HG02870 (cell line): ENCODE data around the gene ABCA3.

Source experiments
- ATAC-seq: cut with Tn5 transposase; IDR thresholded peaks from one replicate; pipeline ENCODE4 v1.9.1; 2021; ENCODE audit warnings: mild to moderate bottlenecking, moderate library complexity; ENCODE audit not compliant: unreplicated experiment

The ABCA3 gene

DNA sequence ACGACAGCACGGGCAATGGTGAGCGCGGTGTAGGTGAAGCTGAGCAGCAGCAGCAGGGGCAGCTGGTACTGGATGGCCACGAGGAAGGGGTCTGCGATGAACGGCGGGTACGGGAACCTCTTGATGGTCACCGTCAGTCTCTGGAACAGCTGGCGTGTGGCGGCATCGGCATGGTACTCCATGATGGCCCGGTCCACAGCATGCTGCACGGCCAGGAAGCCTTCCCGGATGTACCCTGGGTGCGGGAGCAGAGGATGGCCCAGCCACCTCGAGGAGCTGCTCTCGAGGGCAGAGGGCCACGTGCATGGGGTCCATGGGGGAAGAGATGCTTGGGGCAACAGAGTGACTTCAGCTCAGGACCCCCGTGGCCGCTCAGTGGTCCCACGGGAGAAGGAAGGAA, 20.9 kb downstream of the ABCA3 start:
- no peak for ATAC-seq

DNA sequence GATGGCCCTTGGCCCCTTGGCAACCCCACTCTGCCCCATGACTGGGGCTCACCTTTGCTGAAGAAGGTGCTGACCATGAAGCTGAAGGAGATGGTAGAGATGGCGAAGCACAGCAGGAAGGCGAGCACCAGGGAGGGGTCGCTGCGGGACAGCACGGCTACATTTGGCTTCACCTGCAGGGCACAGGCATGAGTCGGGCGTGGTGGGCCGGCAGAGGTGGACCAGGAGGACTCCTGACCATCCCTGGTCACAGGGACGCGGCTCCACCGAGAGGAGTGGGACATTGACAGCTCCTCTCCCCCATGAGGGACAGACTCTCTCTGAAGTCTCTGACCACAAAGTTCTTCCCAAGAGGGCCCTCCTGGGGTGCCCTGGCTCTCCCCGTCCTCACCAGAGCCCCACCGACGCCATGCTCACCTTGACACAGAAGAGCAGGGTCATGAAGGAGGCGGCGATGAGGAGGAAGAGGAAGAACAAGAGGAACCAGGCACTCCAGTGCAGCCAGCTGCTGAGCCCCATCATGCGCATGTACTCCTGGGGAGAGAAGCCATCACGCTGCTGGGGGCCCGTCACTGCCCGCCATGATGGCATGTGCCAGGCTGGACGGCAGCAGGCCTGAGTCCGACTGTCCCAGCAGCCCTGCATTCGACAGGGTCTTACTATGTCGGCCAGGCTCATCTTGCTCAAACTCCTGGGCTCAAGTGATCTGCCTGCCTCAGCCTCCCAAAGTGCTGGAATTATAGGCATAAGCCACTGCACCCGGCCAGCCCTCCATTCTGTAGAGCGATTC, 23.1 kb downstream of the ABCA3 start:
- no peak for ATAC-seq

DNA sequence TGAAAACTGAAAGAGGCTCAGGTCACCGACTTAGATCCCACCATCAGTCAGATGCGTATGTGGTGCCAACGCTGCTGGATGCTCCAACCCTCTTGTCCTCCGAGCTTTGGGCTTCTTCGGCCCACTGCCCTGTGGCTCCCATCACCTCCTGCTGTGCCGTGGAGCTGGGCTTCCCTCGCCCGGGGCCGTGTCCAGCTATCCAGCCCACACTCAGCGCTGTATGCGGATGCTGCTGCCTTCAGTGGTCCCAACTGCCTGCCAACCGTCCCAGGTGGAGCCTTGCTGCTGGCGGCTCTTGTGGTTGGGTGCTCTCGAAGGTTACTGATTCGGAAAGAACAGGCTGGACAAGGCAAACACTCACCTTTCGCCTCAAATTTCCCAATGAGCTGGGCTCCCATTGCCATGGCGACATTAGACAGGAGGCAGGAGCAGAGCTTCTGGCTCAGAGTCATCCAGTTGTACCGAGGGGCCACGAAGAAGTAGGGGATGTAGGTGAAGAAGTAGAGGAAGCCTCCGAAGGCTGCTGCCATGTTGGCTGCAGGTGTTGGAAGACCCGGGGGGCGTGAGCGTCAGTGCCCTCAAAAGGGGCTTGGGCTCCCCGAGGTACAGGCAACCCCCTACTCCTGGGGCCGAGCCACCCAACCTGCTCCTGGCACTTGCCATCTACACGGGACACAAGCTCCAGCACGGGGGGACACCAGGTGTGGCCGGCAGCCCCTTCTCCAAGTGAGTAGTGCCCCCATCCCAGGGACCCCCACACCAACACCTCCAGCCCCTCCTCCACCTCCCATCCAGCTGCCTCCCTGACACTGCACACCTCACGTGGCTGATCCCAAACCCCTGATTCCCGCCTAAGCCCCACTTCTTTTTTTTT, 32.2 kb downstream of the ABCA3 start:
- no peak for ATAC-seq

DNA sequence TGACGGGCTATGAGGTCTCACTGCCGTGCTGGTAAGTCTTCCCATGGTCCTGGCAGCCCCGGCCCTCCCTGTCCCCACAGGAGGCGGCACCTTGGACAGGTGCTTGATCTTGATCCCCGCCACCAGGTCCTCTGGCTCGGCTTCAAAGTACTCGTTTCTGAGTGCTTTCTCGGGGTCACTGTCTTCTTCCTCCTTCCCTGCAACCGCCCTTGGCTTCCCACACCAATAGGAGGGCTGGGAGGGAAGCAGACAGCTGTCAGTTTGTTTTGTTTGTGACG, 40.7 kb downstream of the ABCA3 start:
- no peak for ATAC-seq

DNA sequence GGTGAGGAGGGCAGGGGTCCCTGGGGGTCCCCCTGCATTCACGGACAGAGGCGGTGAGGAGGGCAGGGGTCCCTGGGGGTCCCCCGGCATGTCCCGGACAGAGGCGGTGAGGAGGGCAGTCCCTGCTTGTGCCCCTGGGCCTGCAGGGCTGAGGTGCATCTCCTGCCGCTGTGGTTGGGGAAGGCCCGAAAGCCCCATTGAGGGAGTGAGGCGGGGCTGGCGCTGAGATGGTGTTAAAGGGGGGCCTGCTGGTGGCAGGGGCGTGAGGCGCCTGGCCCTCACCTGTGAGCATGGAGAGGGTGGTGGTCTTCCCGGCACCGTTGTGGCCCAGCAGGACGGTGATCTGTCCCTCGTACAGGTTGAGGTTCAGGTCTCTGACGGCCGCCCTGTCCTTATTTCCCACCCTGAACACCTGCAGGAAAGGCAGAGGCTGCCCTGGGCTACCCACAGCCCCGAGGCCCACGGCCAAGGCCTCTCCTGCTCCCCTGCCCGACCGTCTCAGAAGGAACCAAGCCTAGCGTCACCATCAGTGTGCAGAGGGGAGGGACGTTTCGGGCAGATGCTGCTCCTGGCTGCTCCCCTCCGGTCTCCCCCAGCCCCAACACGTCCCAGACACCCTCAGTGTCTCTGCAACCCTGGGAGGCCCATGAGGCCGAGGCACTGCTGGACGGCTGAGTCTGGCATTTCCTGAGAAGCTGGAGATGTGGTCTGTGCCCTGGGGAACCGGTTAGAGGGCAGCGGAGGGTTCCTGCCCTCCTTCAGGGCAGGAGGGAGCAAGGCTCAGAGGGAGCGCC, 41.2 kb downstream of the ABCA3 start:
- ATAC-seq: no peak

DNA sequence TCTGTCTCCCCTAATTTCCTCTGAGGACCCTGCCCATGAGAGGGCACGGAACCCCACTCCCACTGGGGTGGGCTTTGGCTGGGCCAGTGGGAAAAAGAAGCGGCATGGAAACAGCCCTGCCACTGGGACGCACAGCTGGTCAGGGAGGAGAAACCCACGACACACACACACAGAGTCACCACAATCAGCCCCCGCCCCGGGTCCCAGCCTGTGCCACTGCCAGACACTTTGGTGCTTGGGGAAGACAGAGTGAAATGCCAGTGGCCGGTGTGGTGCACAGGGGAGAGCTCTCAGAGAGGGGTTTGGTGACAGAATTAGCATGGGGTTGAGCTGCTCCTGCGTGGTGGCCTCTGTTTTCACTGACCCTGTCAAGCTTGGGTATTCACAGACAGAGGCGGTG, 41.9 kb downstream of the ABCA3 start:
- no peak for ATAC-seq

DNA sequence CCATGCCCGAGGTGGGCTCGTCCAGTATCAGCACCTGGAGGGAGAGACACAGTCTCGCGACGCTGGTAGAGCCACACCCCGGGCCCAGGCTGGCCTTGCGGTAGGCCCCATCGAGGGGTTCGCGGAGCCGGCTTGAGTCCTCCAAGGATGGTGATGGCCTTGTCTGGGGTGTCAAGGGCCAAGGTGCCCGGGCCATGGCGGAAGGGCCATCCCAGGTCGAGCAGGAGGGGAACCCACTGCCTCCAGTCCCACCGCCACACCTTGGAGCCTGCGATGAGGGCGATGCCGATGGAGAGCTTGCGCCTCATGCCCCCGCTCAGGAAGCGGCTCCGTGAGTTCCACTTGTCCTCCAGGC, 43.0 kb downstream of the ABCA3 start:
- no peak for ATAC-seq

- no peak for ATAC-seq
Measured at GRCh38 chr16:2296661-2297505, 43.6 kb downstream of the ABCA3 start.

GRCh38 chr16:2295056-2295798, 45.3 kb downstream of the ABCA3 start:
- ATAC-seq: peak; percentile 88

DNA sequence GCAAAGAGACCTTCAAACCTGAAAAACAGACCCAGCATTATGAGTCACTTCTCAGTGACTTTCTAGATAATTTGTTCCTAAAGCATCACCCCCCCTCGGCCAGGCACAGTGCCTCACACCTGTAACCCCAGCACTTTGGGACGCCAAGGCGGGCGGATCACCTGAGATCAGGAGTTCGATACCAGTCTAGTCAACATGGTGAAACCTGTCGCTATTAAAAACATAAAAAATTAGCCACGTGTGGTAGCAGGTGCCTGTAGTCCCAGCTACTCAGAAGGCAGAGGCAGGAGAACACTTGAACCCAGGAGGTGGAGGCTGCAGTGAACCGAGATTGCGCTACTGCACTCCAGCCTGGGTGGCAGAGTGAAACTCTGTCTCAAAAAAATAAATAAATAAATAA, 48.3 kb downstream of the ABCA3 start:
- ATAC-seq: no peak

DNA sequence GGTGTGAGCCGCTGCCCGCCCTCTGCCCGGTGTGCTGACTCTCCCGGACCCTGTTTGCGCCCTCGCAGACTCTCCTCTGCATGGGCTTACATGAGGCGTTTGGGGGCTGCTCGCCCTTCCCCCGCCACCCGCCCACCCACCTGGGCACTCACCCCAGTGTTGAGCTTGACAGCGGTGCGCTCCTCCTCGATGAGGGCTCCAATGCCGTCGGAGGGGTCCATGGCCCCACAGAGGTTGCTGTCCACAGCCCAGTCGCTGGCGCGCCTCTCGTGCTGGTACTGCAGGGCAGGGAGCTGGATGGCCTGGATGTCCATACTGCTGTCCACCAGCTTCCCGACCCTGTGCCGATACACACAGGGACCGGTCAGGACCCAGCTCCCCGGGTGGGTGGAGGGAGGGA, 51.2 kb downstream of the ABCA3 start:
- ATAC-seq: no peak

DNA sequence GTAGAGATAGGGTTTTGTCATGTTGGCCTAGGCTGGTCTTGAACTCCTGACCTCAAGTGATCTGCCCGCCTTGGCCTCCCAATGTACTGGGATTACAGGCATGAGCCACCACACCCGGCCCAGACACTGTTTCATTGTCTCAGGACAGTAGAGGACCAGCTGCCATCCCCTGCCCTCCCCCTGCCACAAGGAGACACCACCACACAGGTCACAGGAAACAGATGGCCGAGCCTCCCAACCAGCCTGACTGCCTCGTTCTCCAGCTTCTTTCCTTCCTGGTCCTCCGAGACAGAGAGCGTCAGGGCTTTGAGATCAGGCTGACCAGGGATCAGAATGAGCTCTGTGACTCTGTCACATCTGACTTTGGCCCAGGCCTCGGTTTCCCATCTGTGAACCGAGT, 51.8 kb downstream of the ABCA3 start:
- ATAC-seq: no peak

DNA sequence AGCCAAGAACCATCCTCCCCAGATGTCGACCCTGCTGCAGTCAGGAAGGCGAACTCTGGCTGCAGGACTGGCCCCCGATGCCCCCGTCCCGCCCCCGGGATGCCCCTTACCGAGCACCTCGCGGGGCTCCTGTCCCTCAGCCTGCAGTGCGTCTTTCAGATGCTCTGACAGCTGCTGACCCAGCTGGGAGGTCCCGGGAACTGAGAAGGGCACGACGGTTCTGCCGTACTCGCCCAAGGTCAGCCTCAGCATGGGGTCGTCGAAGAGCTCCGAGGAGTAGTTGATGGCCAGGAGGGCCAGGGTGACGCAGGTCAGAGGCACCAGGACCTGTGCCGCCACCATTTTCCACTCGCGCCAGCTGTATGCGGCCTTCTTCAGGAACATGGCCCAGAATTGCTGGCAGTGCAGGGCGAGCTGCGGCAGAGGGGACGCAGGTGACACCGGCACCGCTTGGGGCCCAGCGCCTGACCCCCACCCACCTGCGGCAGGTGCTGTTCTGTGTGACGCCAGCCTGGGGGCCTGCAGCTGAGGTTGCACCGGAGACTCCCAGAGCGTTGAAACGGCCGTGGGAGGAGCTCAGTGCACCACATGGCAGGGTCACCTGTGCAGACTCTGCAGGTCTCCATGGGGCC, 52.5 kb downstream of the ABCA3 start:
- no peak for ATAC-seq

DNA sequence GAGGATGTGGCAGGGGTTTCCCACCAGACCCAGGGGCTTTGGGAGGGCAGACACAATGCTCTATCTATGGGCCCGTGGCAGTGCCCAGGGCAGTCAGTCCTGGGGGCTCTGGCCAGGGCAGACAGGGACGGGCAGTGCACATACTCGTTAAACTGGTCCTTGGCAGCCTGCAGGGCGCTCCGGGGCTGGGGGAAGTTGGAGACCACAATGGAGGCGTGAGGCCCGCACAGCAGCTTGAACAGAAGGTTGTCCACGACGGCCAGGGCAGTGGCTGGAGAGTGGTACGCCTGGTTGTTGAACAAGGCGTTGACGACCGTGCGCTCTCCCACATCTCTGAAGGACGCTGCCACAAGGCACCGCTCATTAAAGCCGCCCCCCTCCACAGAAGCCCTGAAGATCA, 54.0 kb downstream of the ABCA3 start:
- ATAC-seq: no peak

DNA sequence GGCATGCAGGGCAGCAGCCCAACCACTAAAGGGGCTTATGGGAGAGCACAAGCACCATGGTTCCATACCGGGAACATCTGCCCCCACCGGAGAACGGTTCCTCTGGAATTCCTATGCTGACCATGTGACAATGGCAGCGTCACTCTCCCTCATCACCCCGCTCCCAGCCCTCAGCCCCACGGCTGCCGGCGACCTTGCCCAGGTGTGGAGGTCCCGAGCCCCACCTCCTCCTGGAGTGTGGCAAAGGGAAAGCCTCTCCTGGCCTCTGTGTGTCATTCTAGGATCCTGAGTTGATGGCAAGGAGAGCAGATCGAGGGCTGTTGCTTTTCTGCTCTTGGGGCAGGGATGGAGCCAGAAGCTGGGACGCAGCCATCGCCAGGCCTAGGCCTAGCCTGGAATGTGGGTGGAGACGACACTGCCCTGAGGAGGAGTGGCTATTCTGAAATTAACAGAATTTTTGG, 54.8 kb downstream of the ABCA3 start:
- ATAC-seq: no peak

DNA sequence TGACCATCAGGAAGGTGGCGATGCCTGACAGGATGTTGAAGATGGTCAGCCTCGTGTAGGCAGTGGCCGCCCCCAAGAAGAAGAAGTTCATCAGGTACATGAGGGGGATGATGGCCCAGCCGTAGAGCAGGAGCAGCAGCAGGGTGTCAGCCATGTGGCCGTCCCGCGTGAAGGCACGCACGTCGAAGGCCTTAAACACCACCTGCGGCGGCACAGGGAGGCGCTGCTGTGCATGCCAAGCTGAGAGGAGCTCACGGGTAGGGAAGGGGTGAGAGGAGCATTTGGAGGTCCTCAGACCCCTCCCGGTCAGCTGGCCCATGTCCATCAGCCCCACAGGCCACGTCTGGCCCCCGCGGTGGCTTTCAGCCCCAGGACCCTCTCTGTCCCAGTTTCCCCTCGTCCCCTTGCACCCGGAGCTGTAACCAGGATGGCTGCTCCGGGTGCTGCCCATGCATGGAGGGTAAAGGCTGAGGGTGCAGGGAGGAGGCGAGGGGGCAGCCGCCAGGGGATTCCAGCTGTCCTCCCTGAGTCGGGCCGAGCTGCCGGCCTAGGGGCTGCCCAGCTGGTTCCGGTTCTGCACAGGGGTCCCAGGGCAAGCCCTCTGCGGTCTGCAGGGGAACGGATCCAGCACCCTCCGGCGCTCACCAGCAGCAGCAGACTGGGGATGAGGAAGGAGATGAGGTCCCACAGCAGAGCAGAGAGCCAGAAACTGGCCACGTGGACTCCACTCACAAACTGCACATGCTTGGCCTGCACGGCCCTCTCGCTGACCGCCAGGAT, 55.5 kb downstream of the ABCA3 start:
- ATAC-seq: no peak

DNA sequence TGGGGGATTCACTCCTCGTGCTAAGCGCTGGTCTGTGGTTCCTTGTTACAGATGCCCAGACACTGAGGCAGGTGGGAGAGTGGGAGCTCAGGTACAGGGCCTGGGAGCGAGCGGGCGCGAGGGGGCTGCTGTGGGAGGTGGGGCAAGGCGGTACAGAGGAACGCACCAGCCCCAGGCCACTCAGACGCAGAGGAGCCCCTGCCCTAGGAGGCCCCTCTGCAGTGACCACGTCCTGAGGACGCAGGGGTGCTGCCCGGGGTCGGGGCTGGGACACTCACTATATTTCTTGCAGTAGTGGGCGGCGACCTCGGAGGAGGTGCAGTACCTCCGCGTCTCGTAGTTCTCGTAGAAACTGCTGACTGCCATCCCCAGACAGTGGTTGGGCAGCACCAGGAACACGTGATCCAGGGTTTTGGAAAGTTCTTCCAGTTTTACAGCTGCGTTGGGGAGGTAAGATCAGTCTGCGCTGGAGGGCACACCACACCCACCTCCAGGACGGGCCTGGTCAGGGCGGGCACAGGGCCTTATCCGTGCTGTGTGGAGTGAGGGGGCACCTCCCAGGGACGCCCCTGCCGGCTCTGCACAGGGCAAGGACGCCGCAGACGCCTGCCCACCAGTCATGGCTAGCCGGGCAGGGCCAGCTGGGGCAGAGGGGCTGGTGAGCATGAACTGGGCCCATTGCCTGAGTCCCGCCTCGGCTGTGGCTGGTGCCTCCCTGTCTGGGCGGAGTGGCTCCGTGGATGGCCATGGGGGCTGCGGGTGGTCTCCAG, 56.3 kb downstream of the ABCA3 start:
- ATAC-seq: no peak
